Measurements from ENCODE around the gene ZDHHC1. TPM values are rescaled to one million over a fixed set of nuclear protein-coding genes. Genes with fewer than 3 reads are reported as not detected.

The ZDHHC1 gene
- total RNA-seq, 1 experiment from 2014 or later: 5.8 TPM

DNA sequence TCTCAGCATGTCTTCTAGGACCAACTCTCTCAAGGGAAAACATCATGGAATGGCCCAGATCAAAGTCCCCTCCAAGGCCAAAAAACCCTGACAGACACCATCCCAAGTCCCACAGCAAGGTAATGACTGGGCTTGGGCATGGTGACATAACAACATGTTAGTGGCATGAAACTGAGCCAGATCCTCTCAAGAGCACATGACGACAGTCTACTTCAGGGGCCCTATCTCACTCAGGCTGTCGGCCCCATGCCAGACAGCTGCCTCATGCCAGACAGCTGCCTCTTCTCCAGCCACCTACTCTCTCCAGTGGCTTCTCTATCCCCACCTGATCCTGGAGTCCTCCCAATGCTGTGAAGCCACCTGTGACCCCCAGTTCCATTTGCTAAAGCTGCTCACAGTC, 33.1 kb upstream of the ZDHHC1 start:
- no peak for DNase-seq (ENCODE audit: low spot score)
- in situ Hi-C loops (cut with HindIII; ENCODE audit: low sequenced_read_pairs): loop anchor here (5.0 kb wide), 1 partner anchor 33 kb away; the partner anchor contains the start of genes AGRP and ATP6V0D1

DNA sequence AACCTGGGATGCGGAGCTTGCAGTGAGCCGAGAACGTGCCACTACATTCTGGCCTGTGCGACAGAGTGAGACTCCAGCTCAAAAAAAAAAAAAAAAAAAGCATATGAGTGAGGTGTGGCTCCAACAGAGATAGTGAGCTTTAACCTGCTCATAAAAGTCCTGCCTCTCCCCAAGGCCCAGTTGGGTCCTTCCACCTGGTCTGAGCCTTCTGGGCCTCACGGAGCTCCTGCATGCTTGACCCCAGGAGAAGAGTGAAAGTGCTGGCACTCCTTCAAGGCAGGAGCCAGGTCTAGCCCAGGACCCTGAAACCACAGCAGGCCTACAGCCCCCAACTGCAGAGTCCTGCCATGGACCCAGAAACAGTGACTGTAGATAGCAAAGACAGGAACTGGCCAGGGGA, 32.3 kb upstream of the ZDHHC1 start:
- in situ Hi-C loops (cut with HindIII; ENCODE audit: low sequenced_read_pairs): loop anchor here (5.0 kb wide), 1 partner anchor 34 kb away; the partner anchor contains the start of genes AGRP and ATP6V0D1

DNA sequence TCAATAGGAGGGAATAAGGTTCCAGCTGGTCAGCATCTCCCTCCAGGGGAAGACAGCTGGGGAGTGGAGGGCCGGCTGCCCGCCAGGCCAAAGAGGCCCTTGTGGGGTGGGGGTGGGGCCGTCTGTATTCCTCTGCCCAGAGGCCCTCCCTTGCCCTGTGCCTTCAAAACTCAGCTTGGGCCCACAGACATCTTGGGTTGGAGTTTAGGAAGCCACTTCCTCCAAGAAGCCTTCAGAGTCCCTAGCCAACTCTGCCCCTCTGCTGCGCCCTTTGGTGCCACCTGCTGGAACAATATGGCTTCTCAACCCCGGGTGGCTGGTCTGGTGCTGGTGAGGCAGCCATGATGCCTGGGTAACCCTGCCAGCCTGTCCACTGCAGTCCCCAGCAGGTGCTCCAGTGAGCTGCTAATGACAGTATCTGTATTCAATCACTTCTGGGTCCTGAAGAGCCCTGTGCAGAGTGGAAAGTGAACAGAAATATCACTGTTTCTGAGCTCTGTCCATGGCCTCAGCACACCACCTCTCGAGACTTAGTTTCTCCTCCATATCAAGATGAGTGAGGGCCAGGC, 31.3 kb upstream of the ZDHHC1 start:
- no peak for DNase-seq (ENCODE audit: low spot score)
- in situ Hi-C loops (cut with HindIII; ENCODE audit: low sequenced_read_pairs): loop anchor here (5.0 kb wide), 1 partner anchor 35 kb away; the partner anchor contains the start of genes AGRP and ATP6V0D1

More for the DNA sequence above, 32.3 kb upstream of the ZDHHC1 start:
- DNase-seq (ENCODE audit: low spot score): no peak

DNA sequence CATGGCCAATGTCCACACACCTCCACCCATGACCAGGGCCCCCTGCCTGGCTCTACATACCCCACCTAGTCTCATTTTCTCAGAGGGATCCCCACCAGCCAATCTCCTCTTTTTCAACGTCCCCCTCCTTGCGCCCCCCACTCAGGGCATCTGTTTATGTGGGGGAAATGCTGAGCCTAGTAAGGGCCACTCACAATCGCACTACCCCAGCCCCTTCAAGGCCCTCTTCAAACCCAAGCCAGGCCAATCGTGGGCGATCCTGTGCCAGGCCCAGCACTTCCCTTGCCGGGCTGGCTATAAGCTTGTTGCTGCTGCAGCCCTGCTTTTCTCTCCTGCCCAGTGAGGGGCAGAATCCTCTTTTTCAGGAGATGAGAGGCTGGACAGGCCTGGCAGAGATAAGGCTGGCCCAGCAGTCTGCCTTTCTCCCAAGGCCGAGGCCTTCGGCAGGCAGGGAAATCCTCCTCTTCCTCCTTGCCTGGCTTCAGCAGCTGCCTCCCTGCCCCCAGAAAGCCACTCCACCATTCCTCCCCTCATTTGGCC, 30.8 kb upstream of the ZDHHC1 start:
- in situ Hi-C loops (cut with HindIII; ENCODE audit: low sequenced_read_pairs): loop anchor here (5.0 kb wide), 1 partner anchor 35 kb away; the partner anchor contains the start of genes AGRP and ATP6V0D1
- DNase-seq (ENCODE audit: low spot score): no peak

DNA sequence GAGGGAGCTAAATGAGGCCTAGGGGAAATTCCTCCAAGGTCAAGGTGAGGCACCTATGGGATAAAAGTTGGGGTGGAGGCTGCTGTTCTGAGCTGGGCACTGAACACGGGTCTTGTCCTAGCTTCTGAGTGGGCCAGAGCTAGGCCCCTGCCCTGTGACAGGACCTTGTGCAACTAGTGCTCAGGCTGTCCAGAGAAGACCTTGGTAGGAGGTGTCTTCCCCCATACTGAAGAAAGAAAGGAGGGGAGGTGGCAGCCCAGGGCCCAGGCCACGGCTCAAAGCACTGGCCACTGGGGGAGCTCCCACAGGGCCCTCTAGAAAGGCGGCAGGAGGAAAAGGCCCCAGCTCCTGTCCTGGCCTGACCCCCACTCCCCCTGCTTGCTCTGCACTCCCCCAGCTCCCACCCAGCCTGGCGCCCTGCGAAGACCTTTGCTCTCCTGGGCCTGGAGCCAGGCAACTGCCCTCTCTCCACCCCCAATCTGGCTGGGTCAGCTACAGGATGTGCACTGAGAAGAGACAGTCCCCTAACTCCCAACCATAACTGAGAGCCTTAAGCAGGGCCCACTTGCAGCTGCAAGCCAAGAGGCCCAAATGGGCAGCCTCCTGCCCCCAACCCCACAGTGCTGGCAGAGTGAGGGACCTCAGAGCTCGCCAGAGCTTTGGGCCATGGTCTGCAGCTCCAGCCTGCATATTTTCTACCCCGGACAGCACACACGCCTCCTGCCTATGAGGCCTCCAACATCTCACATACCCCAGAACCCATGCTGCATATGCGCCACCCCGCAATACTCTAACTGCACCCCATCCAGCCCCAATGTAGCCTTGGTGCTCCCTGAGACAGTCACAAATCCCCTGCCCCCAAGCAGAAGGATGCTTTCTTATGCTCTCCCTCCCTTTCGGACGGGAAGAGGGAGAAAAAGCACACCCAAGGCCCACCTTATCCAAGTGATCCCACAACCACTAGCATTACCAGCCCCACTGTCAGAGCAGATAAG, 29.9 kb upstream of the ZDHHC1 start:
- DNase-seq (ENCODE audit: low spot score): no peak
- in situ Hi-C loops (cut with HindIII; ENCODE audit: low sequenced_read_pairs): loop anchor here (5.0 kb wide), 1 partner anchor 36 kb away; the partner anchor contains the start of genes AGRP and ATP6V0D1

DNA sequence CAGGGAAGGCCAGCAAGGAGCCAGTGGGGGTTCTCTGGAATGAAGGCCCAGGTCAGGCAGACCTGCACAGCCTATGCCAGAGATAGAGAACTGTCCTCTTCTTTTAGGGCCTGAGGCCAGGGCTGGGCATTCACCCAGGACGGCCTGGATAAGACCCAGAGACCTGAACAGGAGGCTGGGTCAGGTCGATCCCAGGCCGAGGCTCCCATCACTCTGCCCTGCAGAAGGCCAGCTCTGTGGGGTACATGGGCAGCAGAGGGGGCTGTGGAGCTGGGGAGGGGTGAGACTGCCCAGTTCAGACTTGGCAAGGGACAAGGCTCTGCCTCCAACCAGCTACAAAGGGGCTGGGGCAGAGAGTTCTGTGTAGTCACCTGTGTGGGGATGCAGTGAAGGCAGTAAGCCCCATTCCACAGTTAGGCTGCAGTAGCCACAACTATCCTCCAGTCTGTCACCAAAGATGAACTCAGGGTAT, 29.2 kb upstream of the ZDHHC1 start:
- peak; percentile 97 for DNase-seq (ENCODE audit: low spot score)
- in situ Hi-C loops (cut with HindIII; ENCODE audit: low sequenced_read_pairs): loop anchor here (5.0 kb wide), 1 partner anchor 37 kb away; the partner anchor contains the start of genes AGRP and ATP6V0D1

DNA sequence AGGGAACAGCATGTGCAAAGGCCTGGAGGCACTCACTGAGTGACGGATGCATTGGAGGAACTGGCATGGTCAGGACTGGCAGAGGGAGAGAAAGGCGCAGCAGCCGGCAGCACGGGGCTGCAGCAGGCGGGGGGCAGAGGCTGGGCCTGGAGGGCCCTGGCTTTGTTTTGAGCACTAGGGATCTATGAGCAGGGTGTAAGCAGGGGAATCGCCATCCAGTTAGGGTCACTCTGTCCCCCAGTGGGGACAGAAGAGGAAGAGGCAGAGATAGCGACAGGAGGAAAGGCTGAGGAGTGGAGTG, 28.8 kb upstream of the ZDHHC1 start:
- no peak for DNase-seq (ENCODE audit: low spot score)
- in situ Hi-C loops (cut with HindIII; ENCODE audit: low sequenced_read_pairs): loop anchor here (5.0 kb wide), 1 partner anchor 37 kb away; the partner anchor contains the start of genes AGRP and ATP6V0D1

DNA sequence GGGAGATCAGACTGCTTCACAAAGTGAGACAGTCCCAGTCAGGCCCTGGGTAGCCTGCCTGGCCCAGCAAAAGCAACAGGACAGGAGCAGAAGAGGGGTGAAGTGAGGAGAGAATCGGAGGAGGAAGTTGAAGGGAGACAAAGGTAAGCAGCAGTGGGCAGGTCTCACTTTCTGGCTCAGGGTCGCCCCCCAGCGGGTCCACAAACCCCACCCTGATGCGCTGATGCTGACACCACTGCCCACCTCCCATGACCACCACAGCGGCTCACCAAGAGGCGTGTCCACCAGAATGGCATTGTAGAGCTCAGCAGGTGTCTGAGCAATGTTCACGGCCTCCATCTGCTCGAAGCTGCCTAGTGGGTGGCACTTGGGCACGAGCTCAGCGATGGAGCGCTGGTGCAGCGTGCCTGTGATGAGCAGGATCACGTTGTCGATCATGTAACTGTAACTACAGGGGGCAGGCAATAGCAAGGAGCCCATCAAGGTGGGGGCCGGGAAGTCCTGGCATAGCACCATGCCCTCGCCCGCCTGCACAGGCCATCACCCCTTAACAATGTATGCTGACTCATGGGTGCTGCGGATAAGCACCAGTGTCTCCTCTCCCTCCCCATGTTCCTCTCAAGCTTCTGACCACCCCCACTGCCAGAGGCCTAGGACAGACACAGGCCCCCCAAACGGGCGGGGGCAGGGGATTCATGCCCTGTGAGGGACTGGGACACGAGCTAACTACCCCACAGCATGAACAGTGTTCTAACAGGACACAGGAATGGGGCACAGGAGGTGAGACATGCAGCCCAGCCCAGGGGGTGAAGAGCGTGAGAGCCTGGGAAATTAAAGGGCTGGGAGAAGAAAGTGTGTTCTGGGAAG, 28.2 kb upstream of the ZDHHC1 start:
- DNase-seq (ENCODE audit: low spot score): no peak
- in situ Hi-C loops (cut with HindIII; ENCODE audit: low sequenced_read_pairs): loop anchor here (5.0 kb wide), 1 partner anchor 38 kb away; the partner anchor contains the start of genes AGRP and ATP6V0D1

DNA sequence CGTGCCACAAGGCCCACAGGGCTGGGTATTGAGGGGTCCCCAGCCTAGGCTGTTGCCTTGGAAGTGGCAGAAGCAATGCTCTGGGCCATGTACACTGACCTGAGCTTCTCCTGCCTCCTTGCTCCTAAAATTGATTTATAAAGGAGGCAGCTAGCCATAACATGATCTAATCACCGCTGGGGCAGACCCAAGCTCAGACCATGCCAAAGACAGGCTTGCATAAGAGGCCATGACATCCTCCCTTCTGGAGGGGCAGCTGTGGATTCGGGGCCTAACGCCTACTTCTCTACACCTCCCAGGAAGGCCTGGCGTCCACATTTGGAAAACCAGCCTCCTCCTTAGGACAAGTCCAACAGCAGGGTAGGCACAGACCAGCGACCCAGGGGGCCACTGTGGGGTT, 27.0 kb upstream of the ZDHHC1 start:
- no peak for DNase-seq (ENCODE audit: low spot score)
- in situ Hi-C loops (cut with HindIII; ENCODE audit: low sequenced_read_pairs): no loop called here

DNA sequence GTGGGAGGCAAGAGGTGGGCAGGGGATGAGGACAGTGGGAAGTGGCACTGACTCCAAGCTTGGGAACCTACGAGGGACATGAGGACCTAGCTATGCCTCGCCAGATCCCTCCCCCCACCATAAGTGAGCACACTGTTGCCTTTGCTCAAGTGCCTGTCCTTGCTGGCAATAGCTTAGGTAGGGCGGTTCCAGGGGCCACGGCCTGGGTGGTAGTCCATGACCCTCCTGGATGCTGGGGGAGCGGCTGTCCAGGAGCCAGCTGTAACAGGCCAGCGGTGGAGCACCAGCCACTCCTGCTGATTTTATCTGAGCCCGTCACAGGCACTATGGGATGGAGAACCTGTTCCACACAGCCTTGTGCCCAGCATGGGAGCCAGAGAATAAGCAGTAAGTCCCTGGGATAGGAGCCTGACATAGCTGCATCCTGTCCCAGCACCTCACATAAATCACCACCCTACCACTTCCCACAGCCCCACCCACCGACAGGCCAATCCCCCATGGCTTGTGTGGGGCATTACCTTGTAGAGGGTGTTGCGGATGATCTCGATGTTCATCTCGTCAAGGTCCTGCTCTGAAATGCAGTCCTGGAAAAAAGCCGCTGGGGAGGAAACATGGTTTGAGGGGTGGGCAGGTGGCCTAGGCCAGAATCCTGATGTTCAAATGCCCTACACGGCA, 26.4 kb upstream of the ZDHHC1 start:
- DNase-seq (ENCODE audit: low spot score): no peak
- in situ Hi-C loops (cut with HindIII; ENCODE audit: low sequenced_read_pairs): no loop called here

DNA sequence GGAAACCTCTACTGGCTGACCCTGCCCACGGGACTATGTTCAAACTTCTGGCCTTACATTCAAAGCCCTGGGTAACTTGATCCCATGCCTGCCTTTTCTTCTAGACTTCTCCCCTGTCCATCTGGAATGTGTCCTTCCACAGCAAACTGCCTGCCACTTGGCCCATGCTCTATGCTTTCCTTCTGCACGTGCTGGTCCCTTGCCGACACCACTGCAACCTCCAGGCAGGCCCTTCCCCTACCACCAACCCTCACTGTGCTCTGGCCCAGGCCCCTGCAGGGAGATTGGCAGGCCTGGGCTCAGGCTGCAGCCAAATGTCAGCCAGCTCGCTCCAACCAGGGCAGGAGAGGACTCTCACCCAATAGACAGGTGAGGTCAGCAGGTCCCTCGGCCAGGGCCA, 25.6 kb upstream of the ZDHHC1 start:
- DNase-seq (ENCODE audit: low spot score): peak; percentile 76
- in situ Hi-C loops (cut with HindIII; ENCODE audit: low sequenced_read_pairs): no loop called here

DNA sequence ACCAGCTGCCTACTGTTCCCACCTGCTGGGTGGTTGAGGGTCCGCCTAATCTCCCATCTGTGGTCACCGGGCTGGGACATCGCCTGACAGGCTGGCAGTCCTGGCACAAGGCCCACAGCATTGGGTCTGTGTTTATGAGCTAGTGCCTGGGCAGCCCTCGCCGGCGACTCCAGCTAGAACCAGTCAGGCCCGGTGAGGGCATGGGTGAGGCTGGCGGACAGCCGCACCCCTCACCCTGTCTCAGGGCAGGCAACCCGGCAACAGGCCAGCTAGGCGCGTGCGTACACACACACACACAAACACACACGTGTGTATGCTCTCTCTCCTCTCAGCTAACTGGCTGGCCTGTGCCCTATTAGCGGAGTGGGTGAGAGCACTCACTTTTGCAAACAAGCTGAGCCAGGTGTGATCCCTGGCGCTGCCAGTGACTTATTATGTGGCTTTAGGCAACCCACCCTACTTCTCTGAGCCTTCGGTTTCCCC, 25.0 kb upstream of the ZDHHC1 start:
- in situ Hi-C loops (cut with HindIII; ENCODE audit: low sequenced_read_pairs): no loop called here
- peak; percentile 92 for DNase-seq (ENCODE audit: low spot score)

DNA sequence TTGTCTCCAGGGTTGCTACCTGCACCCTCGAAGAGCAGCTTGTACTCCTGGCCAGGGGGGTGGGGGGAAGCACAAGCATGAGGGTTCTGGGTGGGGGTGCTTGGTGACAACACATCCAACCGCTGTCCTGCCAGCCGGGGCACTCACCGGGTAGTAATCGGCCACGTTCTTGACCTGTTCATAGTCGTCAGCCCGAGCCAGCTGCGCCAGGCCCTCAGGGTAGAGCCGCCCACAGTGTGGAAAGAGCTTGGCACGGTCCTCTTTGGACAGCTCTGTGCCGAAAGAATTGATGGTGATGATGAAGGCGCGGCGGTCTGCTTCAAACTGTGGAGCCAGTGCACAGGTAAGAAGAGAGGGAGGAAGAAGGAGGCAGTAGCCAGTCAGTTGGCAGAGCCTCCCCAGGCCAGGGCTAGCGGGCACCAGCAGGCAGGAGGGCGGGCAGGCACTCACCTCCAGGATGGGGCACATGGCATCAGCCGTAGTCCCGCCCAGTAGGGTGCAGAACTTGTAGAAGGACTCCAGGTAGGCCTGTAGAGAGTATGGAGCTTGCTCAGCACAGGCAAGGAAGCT, 22.6 kb upstream of the ZDHHC1 start:
- in situ Hi-C loops (cut with HindIII; ENCODE audit: low sequenced_read_pairs): no loop called here
- no peak for DNase-seq (ENCODE audit: low spot score)

DNA sequence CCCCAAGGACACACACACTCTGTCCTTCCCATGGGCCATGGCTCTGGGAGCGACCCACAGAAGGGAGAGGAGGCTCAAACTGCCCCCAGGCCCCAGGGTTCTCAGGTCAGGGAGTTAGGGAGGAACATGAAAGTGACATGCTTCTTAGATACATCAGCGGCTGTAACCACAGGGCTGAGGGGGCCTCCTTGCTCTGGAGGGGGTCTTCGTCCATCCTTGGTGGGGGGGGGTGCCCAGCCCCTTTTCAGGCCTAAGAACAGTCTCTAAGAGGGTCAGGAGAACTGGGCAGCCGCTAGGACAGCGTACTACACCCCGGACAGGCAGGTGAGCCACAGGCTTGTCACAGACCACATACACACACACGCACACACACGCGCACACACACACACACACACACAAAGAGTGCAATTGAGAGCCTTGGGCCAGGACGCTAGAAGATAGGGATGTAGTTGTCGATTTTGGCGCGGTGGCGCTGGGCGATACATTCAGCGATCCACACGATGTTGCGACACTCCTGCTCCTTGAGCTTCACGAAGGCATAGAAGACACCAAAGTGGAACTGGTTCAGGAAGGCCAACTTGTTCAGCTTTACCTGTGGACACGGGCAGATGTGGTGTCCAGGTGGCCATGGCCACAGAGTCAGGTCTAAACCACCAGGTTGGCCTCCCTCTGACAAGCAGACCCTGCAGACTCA, 22.0 kb upstream of the ZDHHC1 start:
- in situ Hi-C loops (cut with HindIII; ENCODE audit: low sequenced_read_pairs): no loop called here
- no peak for DNase-seq (ENCODE audit: low spot score)

DNA sequence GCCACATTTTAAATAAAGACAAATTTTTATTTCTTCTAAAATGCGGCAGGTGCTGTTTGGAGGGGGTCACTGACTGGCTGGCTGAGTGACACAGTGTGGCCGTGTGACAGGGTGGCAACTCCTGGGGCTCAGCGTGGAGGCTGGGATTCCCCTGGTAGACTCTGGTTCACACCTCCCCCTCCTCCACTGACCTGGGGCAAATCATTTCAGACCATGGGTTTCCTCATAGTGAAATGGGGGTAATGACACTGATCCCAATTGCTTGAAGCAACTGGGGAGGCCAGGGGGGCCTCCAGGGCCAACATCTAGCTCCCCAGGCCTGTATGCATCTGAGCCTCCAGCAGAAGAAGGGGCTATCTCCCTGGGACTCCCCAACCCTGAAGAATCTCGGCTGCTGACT, 21.2 kb upstream of the ZDHHC1 start:
- in situ Hi-C loops (cut with HindIII; ENCODE audit: low sequenced_read_pairs): no loop called here
- DNase-seq (ENCODE audit: low spot score): no peak

DNA sequence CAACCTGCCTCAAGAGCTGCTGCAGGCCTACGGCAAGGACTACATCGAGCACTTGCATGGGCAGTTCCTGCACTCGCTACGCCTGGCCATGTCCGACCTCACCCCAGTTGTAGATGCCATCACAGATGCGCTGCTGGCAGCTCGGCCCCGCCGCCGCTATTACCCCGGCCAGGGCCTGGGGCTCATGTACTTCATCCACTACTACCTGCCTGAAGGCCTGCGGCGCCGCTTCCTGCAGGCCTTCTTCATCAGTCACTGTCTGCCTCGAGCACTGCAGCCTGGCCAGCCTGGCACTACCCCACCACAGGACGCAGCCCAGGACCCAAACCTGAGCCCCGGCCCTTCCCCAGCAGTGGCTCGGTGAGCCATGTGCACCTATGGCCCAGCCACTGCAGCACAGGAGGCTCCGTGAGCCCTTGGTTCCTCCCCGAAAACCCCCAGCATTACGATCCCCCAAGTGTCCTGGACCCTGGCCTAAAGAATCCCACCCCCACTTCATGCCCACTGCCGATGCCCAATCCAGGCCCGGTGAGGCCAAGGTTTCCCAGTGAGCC, 20.4 kb upstream of the ZDHHC1 start:
- DNase-seq (ENCODE audit: low spot score): no peak
- in situ Hi-C loops (cut with HindIII; ENCODE audit: low sequenced_read_pairs): no loop called here

DNA sequence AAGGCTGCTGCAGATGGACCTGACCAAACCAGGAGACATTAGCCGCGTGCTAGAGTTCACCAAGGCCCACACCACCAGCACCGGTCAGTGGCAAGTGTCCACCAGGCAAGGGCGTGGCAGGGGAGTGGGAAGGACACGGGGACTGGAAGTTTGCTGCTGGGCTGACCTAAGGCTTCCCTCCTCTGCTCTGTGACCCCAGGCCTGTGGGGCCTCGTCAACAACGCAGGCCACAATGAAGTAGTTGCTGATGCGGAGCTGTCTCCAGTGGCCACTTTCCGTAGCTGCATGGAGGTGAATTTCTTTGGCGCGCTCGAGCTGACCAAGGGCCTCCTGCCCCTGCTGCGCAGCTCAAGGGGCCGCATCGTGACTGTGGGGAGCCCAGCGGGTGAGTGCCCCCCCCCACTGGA, 19.5 kb upstream of the ZDHHC1 start:
- in situ Hi-C loops (cut with HindIII; ENCODE audit: low sequenced_read_pairs): no loop called here
- no peak for DNase-seq (ENCODE audit: low spot score)

Measured in G401 (cell line).